Common myeloid progenitor, CD34-positive (primary cell): ENCODE measurements around the gene MOAP1.
A peak's percentile ranks its signal among the peaks of the same experiment; 100 is the strongest.

ENCODE experiments used
- CTCF ChIA-PET: fragments of 350-600 bp; sonication (Branson Sonifier 250); formaldehyde crosslinking; loops from one replicate; lab custom pipeline; 2021; ENCODE audit warnings: antibody characterized with exemption; lab: Charles Lee
- POLR2A ChIA-PET: fragments of 350-600 bp; sonication (Branson Sonifier 250); formaldehyde crosslinking; loops from one replicate; lab custom pipeline; 2021; ENCODE audit warnings: antibody characterized with exemption; lab: Charles Lee
- DNase-seq, 3 donors: peaks; one replicate each; pipeline versions ENCODE4 v3.0.0 to v3.0.0-alpha.2; 2013
- H3K27ac ChIP-seq, 2 experiments: 1 replicate in 1 of 2; 2 replicates in 1 of 2; pipeline ENCODE4 v1.7.0; 2013; ENCODE audit warnings: inconsistent platforms in 2 of 2, low read length in 2 of 2, mild to moderate bottlenecking in 2 of 2, low read depth in 1 of 2, moderate library complexity in 1 of 2; ENCODE audit not compliant: severe bottlenecking in 2 of 2, insufficient read depth in 1 of 2, poor library complexity in 1 of 2
- H3K27me3 ChIP-seq, 5 experiments: replicated peaks in 2 of 5; 1 replicate in 3 of 5; 2 replicates in 2 of 5; pipeline versions ENCODE4 v1.6.1 to v1.7.0; 2013; ENCODE audit warnings: low read length in 4 of 5, mild to moderate bottlenecking in 2 of 5, moderate library complexity in 2 of 5, inconsistent platforms in 1 of 5; ENCODE audit not compliant: insufficient read depth in 5 of 5, control insufficient read depth in 4 of 5
- H3K36me3 ChIP-seq, 4 experiments: 1 replicate in 2 of 4; 2 replicates in 2 of 4; pipeline versions ENCODE4 v1.6.1 to v1.7.0; 2013; ENCODE audit warnings: low read length in 3 of 4, control low read depth in 1 of 4, mild to moderate bottlenecking in 1 of 4; ENCODE audit not compliant: control insufficient read depth in 4 of 4, insufficient read depth in 4 of 4
- H3K4me1 ChIP-seq, 4 experiments: 1 replicate in 3 of 4; 2 replicates in 1 of 4; pipeline versions ENCODE4 v1.6.1 to v1.7.1; 2013; ENCODE audit warnings: low read length in 3 of 4, mild to moderate bottlenecking in 3 of 4, control low read depth in 1 of 4, inconsistent platforms in 1 of 4, moderate library complexity in 1 of 4; ENCODE audit not compliant: control insufficient read depth in 4 of 4, insufficient read depth in 4 of 4; ENCODE audit errors: control extremely low read depth in 1 of 4
- H3K4me3 ChIP-seq, 7 experiments: 1 replicate in 4 of 7; 2 replicates in 3 of 7; pipeline versions ENCODE4 v1.5.1 to v1.7.0; 2013; ENCODE audit warnings: mild to moderate bottlenecking in 7 of 7, low read length in 6 of 7, moderate library complexity in 6 of 7, inconsistent platforms in 2 of 7, low read depth in 2 of 7, control low read depth in 1 of 7; ENCODE audit not compliant: insufficient read depth in 4 of 7, control insufficient read depth in 1 of 7; ENCODE audit errors: extremely low read depth in 1 of 7
- H3K9me3 ChIP-seq, 5 experiments: 1 replicate in 4 of 5; 2 replicates in 1 of 5; pipeline versions ENCODE4 v1.6.1 to v1.7.1; 2013; ENCODE audit warnings: low read length in 4 of 5, mild to moderate bottlenecking in 2 of 5, inconsistent platforms in 1 of 5, low read depth in 1 of 5, moderate library complexity in 1 of 5; ENCODE audit not compliant: control insufficient read depth in 4 of 5, insufficient read depth in 2 of 5; ENCODE audit errors: control extremely low read depth in 1 of 5
- WGBS: methylation state at CpG from one replicate; pipeline ENCODE4 v1.1.5; 2013; ENCODE audit not compliant: insufficient coverage; 5-methylcytosine and 5-hydroxymethylcytosine counted together

Gene MOAP1

GRCh38 chr14:93223565-93223964 lies 38.9 kb upstream of the MOAP1 start:
- WGBS: 97% methylated on average over 25 of the region's 27 CpGs
- ChIA-PET CTCF (interaction anchor here (1.2 kb wide), 1 partner anchor 109 kb away, joined by 3 read pairs; no protein-coding TSS in a partner anchor), POLR2A (no interaction called here)
- DNase-seq: no peak
- no peaks in the 10 kb centered on the region for H3K27me3 ChIP-seq
- H3K27ac ChIP-seq: no peak overlapping the region
- H3K4me1 ChIP-seq: no peaks in the 10 kb centered on the region
- peaks cover 7 to 61% (median 45%) of the 10 kb centered on the region in 4 experiments for H3K36me3 ChIP-seq
- H3K4me3 ChIP-seq: no peak overlapping the region
- H3K9me3 ChIP-seq: no peaks in the 10 kb centered on the region

GRCh38 chr14:93220509-93220908 lies 35.8 kb upstream of the MOAP1 start:
- Histone ChIP-seq H3K27ac (no peak overlapping the region), H3K36me3 (peaks cover 2 to 59% (median 34%) of the 10 kb centered on the region in 4 experiments), H3K9me3 (no peaks in the 10 kb centered on the region), H3K4me3 (no peak overlapping the region), H3K27me3 (no peaks in the 10 kb centered on the region), H3K4me1 (no peaks in the 10 kb centered on the region)
- ChIA-PET POLR2A (no interaction called here), CTCF (interaction anchor here (0.8 to 3.1 kb wide), 3 partner anchors 58 to 108 kb away, joined by 3 to 8 read pairs (median 8); no protein-coding TSS in a partner anchor)
- peak in 2 of 3 donors; percentile 17 to 21 for DNase-seq

- Histone ChIP-seq H3K4me1 (no peaks in the 10 kb centered on the region), H3K27ac (no peak overlapping the region), H3K27me3 (no peaks in the 10 kb centered on the region), H3K9me3 (no peaks in the 10 kb centered on the region), H3K36me3 (peaks cover 5 to 62% (median 34%) of the 10 kb centered on the region in 4 experiments), H3K4me3 (no peak overlapping the region)
- CTCF ChIA-PET: interaction anchor here (0.6 to 3.1 kb wide), 9 partner anchors 11 to 108 kb away, joined by 3 to 8 read pairs (median 4); partner anchors contain the start of genes LYSET and MOAP1
- WGBS: 23% methylated on average over 2 of the region's 3 CpGs
- DNase-seq: peak; percentile 77 to 87 (median 87)
- POLR2A ChIA-PET: no interaction called here
These were observed 34.5 kb upstream of the MOAP1 start for GRCh38 chr14:93219103-93219726.

- POLR2A ChIA-PET: no interaction called here
- H3K36me3 ChIP-seq: peaks cover 7 to 52% (median 23%) of the 10 kb centered on the region in 4 experiments
These were observed 29.9 kb upstream of the MOAP1 start for GRCh38 chr14:93214598-93214997.

GRCh38 chr14:93212432-93212831 lies 27.7 kb upstream of the MOAP1 start:
- DNase-seq: no peak
- Histone ChIP-seq H3K4me1 (peaks cover 8 to 19% (median 9%) of the 10 kb centered on the region in 4 experiments), H3K27me3 (no peaks in the 10 kb centered on the region), H3K9me3 (no peaks in the 10 kb centered on the region), H3K4me3 (no peak overlapping the region), H3K36me3 (peaks cover 4 to 47% (median 21%) of the 10 kb centered on the region in 4 experiments), H3K27ac (no peak overlapping the region)
- WGBS: 100% methylated on average over 1 of the region's 3 CpGs
- POLR2A ChIA-PET: no interaction called here
- CTCF ChIA-PET: interaction anchor here (1.2 kb wide), 2 partner anchors 57 to 260 kb away, joined by 3 read pairs; no protein-coding TSS in a partner anchor

More at GRCh38 chr14:93214598-93214997, 29.9 kb upstream of the MOAP1 start:
- H3K27me3 ChIP-seq: no peaks in the 10 kb centered on the region
- H3K4me3 ChIP-seq: no peak overlapping the region
- H3K4me1 ChIP-seq: peaks cover 0 to 1% (median 0%) of the 10 kb centered on the region in 4 experiments
- no peak overlapping the region for H3K27ac ChIP-seq
- WGBS: 100% methylated on average over 1 of the region's 2 CpGs
- no peaks in the 10 kb centered on the region for H3K9me3 ChIP-seq
- DNase-seq: no peak
- CTCF ChIA-PET: no interaction called here

- Histone ChIP-seq H3K9me3 (no peaks in the 10 kb centered on the region), H3K4me1 (peaks cover 13 to 31% (median 24%) of the 10 kb centered on the region in 4 experiments), H3K36me3 (peaks cover 3 to 10% (median 6%) of the 10 kb centered on the region in 4 experiments), H3K27ac (peak overlapping the region; percentile 15 to 85), H3K27me3 (no peaks in the 10 kb centered on the region), H3K4me3 (peak overlapping the region; percentile 84 to 97 (median 95))
- DNase-seq: peak; percentile 47 to 91 (median 85)
- 0% methylated on average over 13 of the region's 23 CpGs for WGBS
- POLR2A ChIA-PET: interaction anchor here (0.7 to 2.1 kb wide), 2 partner anchors 23 to 95 kb away, joined by 3 to 15 read pairs; partner anchors contain the start of genes LYSET and MOAP1
- CTCF ChIA-PET: interaction anchor here (0.9 to 3.0 kb wide), 9 partner anchors 9 to 94 kb away, joined by 4 to 27 read pairs (median 5); partner anchors contain the start of genes LYSET and MOAP1
These were observed 23.0 kb upstream of the MOAP1 start for GRCh38 chr14:93207468-93208308.
